Body of pancreas (tissue), 4 donors: ENCODE results near the gene GPR21. TPM values are rescaled to one million over a fixed set of nuclear protein-coding genes. Genes with fewer than 3 reads are reported as not detected.

ENCODE experiments used
- ATAC-seq: fragments of 150-250 bp; one replicate; pipeline ENCODE4 v1.9.1; 2016
- DNase-seq, 4 donors: peaks; one replicate each; pipeline ENCODE4 v3.0.0-alpha.2; 2019
- H3K27ac ChIP-seq, 4 donors: fragments of 200-600 bp; sonication (generic); 1 replicate in 3 of 4; 2 replicates in 1 of 4; pipeline versions ENCODE4 v1.5.1 to v1.6.1; 2016 to 2019; ENCODE audit warnings: mild to moderate bottlenecking in 1 of 4, mixed read lengths in 1 of 4, moderate library complexity in 1 of 4
- H3K27me3 ChIP-seq, 2 donors: fragments of 200-600 bp; sonication (generic); one replicate each; pipeline ENCODE4 v1.6.0; 2016; ENCODE audit warnings: mild to moderate bottlenecking in 1 of 2
- H3K36me3 ChIP-seq, 2 donors: fragments of 200-600 bp; sonication (generic); replicated peaks in 1 of 2; 2 replicates each; pipeline ENCODE4 v1.5.1; 2016; ENCODE audit warnings: low read depth in 2 of 2; ENCODE audit not compliant: insufficient read depth in 1 of 2
- H3K4me1 ChIP-seq: fragments of 200-600 bp; sonication (generic); one replicate; pipeline ENCODE4 v1.6.0; 2016
- H3K4me3 ChIP-seq, 2 donors: fragments of 200-600 bp; sonication (generic); 1 replicate in 1 of 2; 2 replicates in 1 of 2; pipeline ENCODE4 v1.5.1; 2016 to 2019
- H3K9me3 ChIP-seq, 3 donors: fragments of 200-600 bp; sonication (generic); 1 replicate in 2 of 3; 2 replicates in 1 of 3; pipeline ENCODE4 v1.5.1; 2016
- CTCF ChIP-seq, 7 experiments: fragments of 450-650 bp in 4 of 7; fragments of 200-600 bp in 3 of 7; sonication (generic) in 3 of 7; IDR thresholded peaks; one replicate each; pipeline ENCODE4 v1.5.1; 2016 to 2019; ENCODE audit warnings: antibody characterized with exemption in 7 of 7
- POLR2A ChIP-seq, 3 donors: fragments of 450-650 bp; IDR thresholded peaks; one replicate each; pipeline ENCODE4 v1.6.1; 2016; ENCODE audit warnings: antibody characterized with exemption in 3 of 3, mild to moderate bottlenecking in 2 of 3
- WGBS, 2 donors: methylation state at CpG; one replicate each; pipeline ENCODE4 v1.1.5; 2017; 5-methylcytosine and 5-hydroxymethylcytosine counted together
- intact Hi-C: fragments of 100-400 bp; cut with DNase I; formaldehyde crosslinking; loops from one replicate; pipeline ENCODE4 v1.15.1; 2023
- total RNA-seq, 2 donors: library from RNA; depleted of rRNA; stranded (reverse); fragments of >200 nt; gene quantifications; one replicate each; pipeline ENCODE4 v1.1.0, GENCODE V29; 2016

The GPR21 gene
- total RNA-seq, 2 donors from 2014 or later: not detected

- ATAC-seq: no peak
- H3K4me1 ChIP-seq: no peaks in the 10 kb centered on the region
- DNase-seq: no peak
- 88 to 92% methylated on average over 1 of the region's 1 CpG for WGBS, 2 donors
- intact Hi-C loops: no loop called here
- no peaks in the 10 kb centered on the region for H3K9me3 ChIP-seq
- no peaks in the 10 kb centered on the region for H3K27me3 ChIP-seq
- H3K4me3 ChIP-seq: no peak overlapping the region
- TF ChIP-seq CTCF (IDR thresholded peaks at IDR 0.05) (no peak), POLR2A (IDR thresholded peaks at IDR 0.05) (no peak)
- H3K27ac ChIP-seq: no peak overlapping the region
- H3K36me3 ChIP-seq: peaks cover 0 to 13% of the 10 kb centered on the region in 2 donors
These were observed 16.8 kb upstream of the GPR21 start for GRCh38 chr9:123016631-123017030.

GRCh38 chr9:123020796-123021195, 12.7 kb upstream of the GPR21 start:
- no peak overlapping the region for H3K4me3 ChIP-seq
- no peaks in the 10 kb centered on the region for H3K4me1 ChIP-seq
- no peak for TF ChIP-seq POLR2A (IDR thresholded peaks at IDR 0.05)
- no peak for TF ChIP-seq CTCF (IDR thresholded peaks at IDR 0.05)
- H3K27me3 ChIP-seq: no peaks in the 10 kb centered on the region
- intact Hi-C loops: no loop called here
- WGBS, 2 donors: 71 to 77% methylated on average over 2 of the region's 2 CpGs
- H3K27ac ChIP-seq: no peak overlapping the region
- ATAC-seq (no peak), DNase-seq (no peak)
- peaks cover 5 to 6% of the 10 kb centered on the region in 2 donors for H3K36me3 ChIP-seq
- H3K9me3 ChIP-seq: no peaks in the 10 kb centered on the region

GRCh38 chr9:123026425-123026824, 7.0 kb upstream of the GPR21 start:
- H3K4me1 ChIP-seq: no peaks in the 10 kb centered on the region
- DNase-seq (no peak), ATAC-seq (no peak)
- TF ChIP-seq CTCF (IDR thresholded peaks at IDR 0.05) (no peak), POLR2A (IDR thresholded peaks at IDR 0.05) (no peak)
- no peak overlapping the region for H3K4me3 ChIP-seq
- no peak overlapping the region for H3K27ac ChIP-seq
- WGBS, 2 donors: 94 to 96% methylated on average over 1 of the region's 1 CpG
- no peaks in the 10 kb centered on the region for H3K27me3 ChIP-seq
- no peaks in the 10 kb centered on the region for H3K9me3 ChIP-seq
- intact Hi-C loops: no loop called here
- peaks cover 0 to 5% of the 10 kb centered on the region in 2 donors for H3K36me3 ChIP-seq

- intact Hi-C loops: no loop called here
- Histone ChIP-seq H3K4me3 (no peak overlapping the region), H3K4me1 (no peaks in the 10 kb centered on the region), H3K27me3 (no peaks in the 10 kb centered on the region), H3K9me3 (no peaks in the 10 kb centered on the region), H3K27ac (no peak overlapping the region), H3K36me3 (peaks cover 0 to 5% of the 10 kb centered on the region in 2 donors)
- DNase-seq (no peak), ATAC-seq (no peak)
- TF ChIP-seq CTCF (IDR thresholded peaks at IDR 0.05): no peak
- no peak for TF ChIP-seq POLR2A (IDR thresholded peaks at IDR 0.05)
- 56 to 64% methylated on average over 3 of the region's 3 CpGs for WGBS, 2 donors
These were observed 6.0 kb upstream of the GPR21 start for GRCh38 chr9:123027517-123027916.

- TF ChIP-seq POLR2A (IDR thresholded peaks at IDR 0.05) (no peak), CTCF (IDR thresholded peaks at IDR 0.05) (no peak)
- intact Hi-C loops: no loop called here
- no peak overlapping the region for H3K4me3 ChIP-seq
- DNase-seq: no peak
- peaks cover 0 to 3% of the 10 kb centered on the region in 2 donors for H3K36me3 ChIP-seq
- H3K9me3 ChIP-seq: no peaks in the 10 kb centered on the region
- ATAC-seq: no peak
- H3K27ac ChIP-seq: no peak overlapping the region
- H3K27me3 ChIP-seq: no peaks in the 10 kb centered on the region
- H3K4me1 ChIP-seq: no peaks in the 10 kb centered on the region
These were observed 5.3 kb upstream of the GPR21 start for GRCh38 chr9:123028136-123028535.
